HG03135 (cell line): ENCODE results near the gene EPHA5.

ENCODE experiments used
- ATAC-seq: cut with Tn5 transposase; IDR thresholded peaks from one replicate; pipeline ENCODE4 v1.9.1; 2021; ENCODE audit warnings: mild to moderate bottlenecking, moderate library complexity; ENCODE audit not compliant: unreplicated experiment

Gene EPHA5

DNA sequence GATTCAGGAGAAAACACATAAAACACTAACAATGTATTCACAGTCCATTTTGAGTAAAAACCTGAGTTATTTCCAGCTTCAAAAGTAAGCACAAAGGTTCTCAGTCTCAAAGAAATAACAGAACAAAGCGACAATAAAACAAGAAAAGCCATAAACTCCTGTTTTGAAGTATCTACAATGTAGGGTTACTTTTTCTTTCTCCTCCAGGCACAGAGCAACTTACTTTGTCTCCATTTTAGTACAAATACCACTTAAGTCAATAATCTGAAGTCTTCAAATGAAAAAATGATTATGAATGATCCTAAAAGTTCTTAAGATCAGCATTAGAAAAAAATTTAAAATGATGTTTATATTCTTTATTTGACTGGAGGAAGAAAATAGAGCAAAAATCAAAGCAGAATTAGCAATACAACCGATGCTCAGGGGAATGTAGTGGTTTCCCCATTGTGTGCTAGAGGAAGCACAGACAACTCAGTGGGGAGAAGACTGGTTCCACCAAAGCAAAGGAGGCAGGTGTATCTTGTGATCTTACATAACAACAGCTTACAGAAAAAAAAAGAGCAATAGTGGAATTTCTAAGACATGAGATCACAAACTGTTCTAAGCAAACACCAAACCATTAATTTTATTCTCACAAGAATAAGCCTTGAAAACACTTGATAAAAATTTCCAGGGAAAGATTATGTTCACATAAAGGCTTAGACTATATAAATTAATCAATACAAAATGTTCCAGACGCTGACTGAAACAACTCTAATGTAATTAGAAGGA is 35.1 kb downstream of the EPHA5 start:
- ATAC-seq: no peak

DNA sequence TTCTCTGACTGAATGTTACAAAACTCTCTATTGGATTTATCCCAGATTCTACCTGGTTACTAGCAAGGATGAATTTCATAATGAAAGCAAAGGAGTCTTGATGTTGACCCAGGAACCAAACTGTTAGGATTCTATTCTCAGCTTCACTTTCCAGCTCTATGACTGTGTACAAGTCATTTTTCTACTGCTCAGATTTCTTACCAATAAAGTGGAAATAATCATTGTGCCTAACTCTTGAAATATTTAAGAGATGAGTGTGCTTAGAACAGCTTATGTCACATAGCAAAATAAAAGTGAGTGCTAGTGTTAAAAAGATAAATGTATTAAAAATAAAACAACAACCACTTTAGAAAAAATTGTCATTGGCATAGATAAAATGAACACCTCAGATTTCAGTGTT is 45.6 kb downstream of the EPHA5 start:
- no peak for ATAC-seq

DNA sequence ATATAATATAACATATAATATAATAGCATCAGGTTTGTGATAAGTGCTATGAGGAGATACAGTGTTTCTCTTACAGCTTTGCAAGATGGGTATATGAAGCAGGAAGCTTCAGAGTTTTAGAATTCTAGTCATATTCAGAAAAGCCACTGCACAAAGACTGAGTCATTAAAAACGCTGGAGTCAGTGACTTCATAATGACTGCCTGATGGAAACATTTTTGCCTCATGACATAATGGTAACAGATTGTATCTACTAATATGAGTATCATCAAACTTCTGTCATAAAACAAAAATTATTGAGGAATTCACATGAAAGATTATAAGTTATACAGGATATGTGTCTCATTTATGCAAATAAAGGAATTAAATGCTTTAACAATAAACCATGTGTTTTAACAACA is 46.8 kb downstream of the EPHA5 start:
- no peak for ATAC-seq

DNA sequence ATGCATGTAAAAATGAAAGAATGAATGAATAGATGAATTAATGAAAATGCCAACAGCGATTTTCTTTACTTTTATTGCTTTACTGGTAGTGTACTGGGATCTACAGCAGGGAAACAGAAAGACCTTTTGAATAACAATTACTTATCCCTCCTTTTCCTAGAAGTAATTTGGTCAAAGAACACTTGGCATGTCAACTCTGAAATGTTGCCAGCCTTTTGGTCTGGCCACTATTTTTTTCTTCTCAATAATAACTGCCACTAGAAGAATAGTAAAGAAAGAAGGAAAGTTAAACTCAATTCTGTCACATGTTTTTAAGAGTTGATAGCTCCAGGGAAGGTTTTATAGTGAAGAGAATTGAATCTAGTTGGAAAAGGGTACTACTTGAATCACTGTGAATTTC is 52.9 kb downstream of the EPHA5 start:
- ATAC-seq: no peak

DNA sequence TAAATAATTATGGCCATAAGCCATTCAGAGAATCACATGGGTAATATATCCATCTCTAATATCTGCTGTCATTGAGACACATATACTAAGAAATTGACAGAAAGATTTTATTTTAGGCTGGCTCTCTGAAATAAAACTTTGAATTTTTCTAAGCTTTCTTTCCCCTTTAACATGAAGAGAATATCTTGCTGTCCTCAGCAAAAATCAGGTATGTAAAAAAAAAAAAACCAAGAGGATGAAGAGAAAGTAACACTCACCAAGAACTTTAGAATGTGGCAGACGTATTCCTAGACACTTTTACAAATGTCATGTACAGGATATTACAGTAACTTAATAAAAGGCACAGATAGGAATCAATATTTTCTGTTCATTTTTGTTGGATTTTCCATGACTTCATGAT is 65.8 kb downstream of the EPHA5 start:
- no peak for ATAC-seq

DNA sequence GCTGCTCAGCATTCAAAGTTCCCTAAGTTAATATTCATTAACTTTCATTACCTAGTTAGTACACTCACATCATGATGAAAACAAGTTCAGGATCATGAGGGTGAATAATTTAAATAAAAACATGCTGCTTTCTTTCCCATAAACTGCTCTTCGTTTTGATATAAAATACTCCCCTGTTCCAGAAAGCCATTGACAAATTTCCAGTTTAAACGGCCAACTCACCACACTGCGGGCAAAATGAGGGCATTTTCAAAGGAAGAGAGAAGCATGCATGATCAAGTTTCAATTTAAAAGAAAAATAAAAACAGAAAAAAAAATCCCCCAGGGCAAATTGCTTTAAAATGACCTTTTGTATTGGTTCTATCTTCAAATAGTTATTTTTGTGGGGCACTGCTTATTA is 69.6 kb downstream of the EPHA5 start:
- ATAC-seq: no peak

DNA sequence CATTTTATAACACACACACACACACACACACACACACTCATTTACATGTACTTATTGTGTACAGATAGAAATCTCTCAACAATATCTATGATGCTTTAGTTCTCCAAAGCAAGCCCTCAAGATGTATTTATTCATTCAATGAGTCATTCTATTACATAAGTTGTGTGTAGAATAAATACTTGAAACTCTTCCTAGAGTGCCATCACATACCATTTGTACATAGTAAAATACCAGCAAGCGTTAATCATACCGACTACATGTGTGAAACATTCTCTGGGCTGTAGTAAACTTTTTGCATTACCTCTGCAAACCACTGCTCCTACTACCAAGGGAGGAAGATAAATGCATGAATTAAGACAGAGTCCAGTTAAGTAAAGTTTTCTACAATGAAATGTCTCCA is 70.9 kb downstream of the EPHA5 start:
- ATAC-seq: no peak

DNA sequence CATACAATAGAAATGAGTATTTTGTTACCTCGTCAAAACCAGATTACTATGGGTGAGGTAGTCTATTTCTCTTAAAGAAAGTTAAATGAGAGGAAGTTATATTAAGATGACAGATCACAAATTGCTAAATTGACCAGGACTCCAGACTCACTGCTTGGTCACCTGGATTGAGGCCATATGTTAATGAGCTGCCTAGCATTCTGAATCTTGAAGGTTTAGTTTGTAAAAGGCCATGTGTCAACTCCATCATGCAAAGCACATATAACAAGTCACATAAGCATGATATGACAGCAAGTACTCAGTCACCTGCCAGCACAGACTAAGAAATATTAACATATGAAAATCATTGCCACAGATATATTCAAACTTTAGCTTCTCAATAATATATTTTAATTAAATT is 72.6 kb downstream of the EPHA5 start:
- no peak for ATAC-seq

DNA sequence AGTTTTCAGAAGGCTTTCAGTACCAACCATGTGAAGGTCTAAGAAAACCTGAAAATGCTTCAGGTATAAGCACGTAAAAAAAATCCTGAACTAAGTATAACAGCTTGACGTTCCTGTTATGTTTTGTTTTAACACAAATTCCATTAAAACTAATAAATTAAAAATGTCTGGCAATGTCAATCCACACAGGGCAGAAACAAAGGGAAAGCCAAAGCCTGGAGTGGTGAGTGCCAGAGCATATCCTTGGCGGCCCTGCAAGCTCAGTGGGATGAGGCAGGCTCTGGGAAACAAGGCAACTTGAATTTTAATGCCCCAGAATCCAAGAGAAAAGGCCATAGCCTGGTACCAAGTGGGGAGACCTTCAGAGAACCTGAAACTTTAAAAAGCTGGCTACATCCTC is 78.2 kb downstream of the EPHA5 start:
- no peak for ATAC-seq

DNA sequence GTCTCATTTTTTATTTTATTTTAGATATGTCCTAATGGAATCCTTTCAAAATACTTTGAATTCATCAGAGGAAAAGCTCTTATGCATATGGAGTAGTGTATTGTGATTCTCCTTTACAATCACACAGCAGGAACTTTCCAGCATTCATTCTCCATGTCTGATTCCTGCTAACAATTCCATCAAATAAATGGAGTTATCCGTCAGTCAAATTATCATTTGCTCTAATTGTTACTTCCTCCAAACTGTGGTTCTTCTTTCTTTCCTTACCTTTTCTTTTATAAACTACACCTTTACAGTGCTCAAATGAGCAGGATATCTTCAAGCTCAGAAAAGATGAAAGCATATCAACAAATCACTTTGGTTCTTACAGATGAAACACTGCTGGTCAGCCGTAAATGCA is 80.4 kb downstream of the EPHA5 start:
- no peak for ATAC-seq

DNA sequence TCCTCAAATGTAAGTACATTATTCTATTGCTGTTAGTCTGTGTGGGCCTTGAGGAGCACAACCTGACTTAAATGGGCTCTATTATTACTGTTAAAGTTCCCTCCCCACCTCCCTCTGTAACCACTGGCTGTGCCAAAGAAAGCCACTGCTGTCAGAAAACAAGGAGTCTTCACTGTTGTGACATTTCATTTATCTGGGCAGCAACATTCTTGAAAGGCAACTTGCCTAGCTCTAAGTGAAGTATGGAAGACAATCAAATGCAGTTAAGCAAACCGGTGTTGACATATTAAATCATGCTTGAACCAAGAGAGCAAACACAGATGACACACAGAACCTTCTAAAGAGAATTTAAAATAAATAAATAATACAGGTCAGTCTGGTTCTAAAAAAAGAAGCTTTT is 81.0 kb downstream of the EPHA5 start:
- ATAC-seq: no peak

DNA sequence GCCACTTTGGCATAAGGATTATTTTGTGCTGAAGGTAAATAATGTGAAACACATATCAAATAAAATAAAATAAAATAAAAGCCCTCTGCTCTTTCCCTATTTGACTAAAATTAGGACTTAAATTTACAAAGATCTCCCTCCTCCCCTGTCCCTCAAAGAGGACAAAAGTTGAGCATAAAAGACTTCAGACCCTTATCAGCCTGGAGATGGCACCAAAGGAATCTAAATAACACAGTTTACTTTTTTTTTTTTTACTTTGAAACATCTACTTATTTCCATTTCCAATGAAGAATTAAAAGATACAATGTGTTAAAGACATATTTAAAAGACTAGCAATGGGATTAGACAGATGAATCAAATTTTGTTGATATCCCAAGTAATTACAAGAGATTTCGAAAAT is 89.7 kb downstream of the EPHA5 start:
- ATAC-seq: no peak

DNA sequence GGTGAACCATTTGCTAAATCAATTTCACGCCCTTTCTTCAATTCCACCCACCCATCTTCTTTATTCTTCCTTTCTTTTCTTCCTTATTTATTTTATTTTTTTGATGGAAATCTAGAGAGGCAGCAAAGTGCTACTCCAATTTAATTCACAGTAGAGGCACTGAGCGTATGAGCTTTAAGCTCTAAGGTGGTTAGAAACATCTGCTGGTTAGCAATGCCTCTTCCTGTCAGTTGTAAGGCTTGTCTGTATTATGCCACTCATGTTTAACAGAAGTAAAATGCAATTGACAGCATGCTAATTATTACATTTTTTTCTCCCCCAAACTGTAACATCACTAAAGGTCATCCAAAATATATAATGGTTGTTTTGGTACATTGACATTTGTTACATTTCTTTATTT is 103.8 kb downstream of the EPHA5 start:
- ATAC-seq: no peak

DNA sequence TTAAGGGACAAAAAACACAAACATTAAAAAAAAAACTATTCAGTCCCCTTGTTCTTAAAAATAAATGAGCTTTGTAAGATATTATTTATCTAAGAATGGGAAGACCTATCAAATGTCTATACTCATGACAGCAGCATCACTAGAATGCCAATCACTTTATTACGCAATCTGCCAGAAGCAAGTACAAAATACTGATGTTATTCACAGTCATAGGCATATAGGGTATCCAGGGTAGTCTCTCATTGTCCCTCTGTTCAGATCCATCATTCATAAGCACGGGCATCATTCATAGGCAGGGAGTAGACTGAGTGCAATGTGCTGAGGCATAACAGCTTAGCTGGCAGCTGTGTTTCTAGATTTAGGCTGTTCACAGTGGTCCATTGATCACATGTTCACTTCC is 109.1 kb downstream of the EPHA5 start:
- ATAC-seq: no peak

DNA sequence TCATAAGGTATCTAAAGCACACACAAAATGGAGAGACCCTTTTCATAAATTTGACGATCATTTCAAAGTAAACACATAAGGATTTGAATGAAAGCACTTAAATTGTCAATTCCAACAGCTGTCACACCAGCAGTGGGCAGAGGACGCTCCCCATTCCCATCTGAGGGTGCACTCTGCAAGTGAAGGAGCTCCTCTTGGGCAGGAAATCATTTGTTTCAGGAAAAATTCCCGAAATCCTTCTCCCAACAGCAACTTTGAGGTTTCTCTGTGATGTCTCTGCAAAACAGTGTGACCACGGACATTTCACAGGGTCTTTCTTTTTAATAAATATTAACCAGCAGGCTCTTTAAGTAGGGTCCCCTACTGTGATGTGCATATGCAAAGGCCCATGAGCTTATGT is 111.0 kb downstream of the EPHA5 start:
- ATAC-seq: no peak

DNA sequence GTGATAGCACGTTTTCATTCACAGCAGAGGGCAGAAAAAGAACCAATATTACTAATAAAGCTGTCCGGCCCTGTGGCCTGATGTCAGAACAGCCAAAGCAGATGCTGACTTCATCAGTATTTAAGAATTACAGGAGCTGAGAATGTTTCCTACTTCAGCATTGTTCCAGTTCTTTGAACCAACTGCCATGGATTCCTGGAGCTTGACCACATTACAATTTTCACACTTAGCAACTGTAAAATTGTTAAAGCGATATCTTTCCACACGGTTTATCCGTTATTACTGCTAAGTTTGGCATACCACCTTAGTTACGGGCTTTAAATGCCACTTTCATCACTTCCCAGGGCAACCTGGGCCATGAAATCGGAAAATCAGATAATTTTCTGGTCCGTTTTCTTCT is 118.2 kb downstream of the EPHA5 start:
- no peak for ATAC-seq

DNA sequence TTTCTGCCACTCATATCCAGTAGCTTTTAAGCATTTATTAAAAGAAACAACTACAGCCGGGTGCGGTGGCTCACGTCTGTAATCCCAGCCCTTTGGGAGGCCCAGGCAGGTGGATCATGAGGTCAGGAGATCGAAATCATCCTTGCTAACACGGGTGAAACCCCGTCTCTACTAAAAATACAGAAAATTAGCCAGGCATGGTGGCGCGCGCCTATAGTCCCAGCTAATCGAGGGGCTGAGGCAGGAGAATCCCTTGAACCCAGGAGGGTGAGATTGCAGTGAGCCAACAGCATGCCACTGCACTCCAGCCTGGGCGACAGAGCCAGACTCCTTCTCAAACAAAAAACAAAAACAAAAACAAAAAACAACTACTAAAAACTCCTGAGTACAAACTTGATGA is 119.8 kb downstream of the EPHA5 start:
- no peak for ATAC-seq

DNA sequence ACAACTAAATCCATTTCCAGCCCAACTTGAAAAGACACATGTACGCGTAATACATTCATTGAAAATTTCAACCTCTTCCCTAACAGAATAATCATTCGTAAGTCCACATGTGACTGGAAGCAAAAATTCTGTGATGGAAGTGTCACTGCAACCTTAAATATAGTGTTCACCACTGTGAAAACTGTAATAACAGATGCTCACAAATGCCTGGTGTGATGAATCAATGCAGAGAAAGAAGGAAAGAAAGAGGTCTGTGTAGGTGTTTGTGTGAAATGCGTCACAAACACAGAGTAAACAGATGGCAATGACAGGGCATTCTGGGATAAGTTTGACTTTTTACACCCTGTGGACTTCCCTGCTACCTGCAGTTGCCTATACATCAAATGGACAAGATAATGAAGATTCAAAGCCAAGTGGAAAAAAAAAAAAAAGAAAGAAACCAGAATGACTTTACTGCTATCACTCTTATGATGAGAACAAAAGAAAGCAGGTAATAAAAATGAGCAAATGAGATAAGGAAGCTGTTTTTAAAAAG is 123.3 kb downstream of the EPHA5 start:
- ATAC-seq: no peak

DNA sequence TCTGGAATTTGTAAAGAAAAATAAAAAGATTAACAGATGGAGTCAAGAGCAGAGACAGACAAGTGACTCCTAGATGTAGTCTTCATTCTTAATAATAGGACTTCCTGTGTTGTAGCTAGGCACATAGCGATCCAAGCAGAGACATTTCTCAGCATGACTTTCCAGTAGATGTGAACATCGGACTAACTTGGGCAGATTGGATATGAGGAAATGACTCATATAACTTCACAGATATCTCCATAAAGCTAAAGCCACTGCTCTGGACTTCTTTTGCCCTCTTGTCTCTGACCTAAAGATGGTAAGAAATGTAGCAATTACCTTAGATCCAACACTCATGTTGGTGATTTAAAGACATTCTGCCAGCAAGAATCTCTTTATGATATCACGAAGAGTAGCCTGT is 131.7 kb downstream of the EPHA5 start:
- ATAC-seq: no peak

DNA sequence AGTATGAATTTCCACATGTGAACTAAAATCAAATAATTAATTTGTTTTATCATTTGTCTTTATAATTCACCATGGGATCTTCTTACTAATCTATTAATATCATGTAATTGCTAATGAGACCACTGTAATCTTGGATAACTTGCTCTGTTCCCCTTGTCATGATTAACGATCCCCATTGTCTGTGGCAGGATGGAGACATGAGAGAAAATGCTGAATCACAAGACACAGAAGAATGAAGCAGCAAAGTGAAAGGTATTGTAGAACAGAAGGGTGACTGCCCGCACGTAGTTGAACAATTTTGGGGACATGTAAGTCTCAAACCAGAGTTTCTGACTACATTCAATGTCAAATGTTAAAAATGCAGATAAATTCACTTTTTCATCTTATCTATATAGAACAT is 135.2 kb downstream of the EPHA5 start:
- ATAC-seq: no peak

DNA sequence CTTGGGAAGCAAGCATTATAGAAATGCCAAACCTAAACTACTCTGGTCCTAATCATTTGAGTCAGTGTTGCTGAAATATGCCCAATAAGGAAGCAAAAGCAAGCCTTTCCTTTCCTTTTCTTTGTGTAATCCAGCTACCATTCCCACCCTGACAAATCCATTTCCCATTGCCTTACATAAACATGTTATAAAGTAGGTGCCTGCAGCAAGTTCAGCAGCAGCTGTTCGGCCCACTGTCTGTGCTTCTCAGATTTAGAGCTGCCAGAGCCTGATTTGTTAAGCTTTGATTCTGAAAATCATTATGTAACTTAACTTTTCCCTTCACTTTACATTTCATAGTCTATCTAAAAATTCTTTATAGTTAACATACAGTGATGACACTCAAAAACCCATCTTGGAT is 148.6 kb downstream of the EPHA5 start:
- no peak for ATAC-seq

DNA sequence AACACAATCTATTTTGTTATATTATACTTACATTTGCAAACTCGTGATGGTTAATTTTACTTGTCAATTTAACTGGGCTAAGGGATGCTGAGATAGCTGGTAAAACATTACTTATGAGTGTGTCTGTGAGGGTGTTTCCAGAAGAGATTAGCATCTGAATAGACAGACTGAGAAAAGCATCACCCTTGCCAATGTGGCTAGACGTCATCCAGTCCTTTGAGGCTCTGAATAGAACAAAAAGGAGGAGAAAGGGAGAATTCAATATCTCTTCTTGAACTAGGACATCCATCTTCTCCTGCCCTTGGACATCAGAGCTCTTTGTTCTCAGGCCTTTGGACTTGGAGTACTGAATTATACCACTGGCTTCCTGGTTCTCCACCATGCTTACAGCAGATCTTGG is 154.6 kb downstream of the EPHA5 start:
- no peak for ATAC-seq

DNA sequence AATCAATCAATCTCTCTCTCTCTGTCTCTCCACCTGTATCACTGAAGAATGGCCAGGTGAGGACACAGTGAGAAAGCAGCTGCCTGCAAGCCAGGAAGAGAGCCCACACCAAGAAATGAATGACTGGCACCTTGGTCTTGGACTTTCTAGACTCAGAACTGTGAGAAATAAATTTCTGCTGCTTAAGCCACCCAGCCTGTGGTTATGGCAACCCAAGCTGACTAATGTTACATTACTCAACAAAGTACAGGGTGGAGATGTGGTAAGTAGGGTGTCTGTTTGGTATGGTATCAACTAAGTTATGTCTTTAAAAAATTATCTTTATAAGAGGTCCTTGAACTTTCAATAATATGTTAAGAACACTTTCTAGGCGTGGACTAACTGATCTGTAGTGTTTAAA is 159.3 kb downstream of the EPHA5 start:
- ATAC-seq: no peak
